GM12878 (cell line): ENCODE results near the gene TOB2. TPM values are rescaled to one million over a fixed set of nuclear protein-coding genes. Genes with fewer than 3 reads are reported as not detected.

ENCODE experiments used
- ATAC-seq: fragments of 200-7000 bp; cut with Tn5 transposase; 3 replicates; pipeline ENCODE4 v1.9.1; 2020; ENCODE audit warnings: mild to moderate bottlenecking, moderate library complexity
- BruUV-seq: library from RNA; stranded (reverse); fragments of 400-500 nt; replicated peaks from 2 replicates; lab custom pipeline; 2021; lab: Mats Ljungman, UMichigan
- CTCF ChIA-PET: fragments of 300-600 bp; sonication (Branson Sonifier 250); formaldehyde crosslinking; extraction: SDS; loops from one replicate; lab custom pipeline; 2021; ENCODE audit warnings: inconsistent platforms; lab: Yijun Ruan, JAX
- POLR2A ChIA-PET: fragments of 350-600 bp; formaldehyde crosslinking; extraction: SDS; loops from one replicate; lab custom pipeline; 2021; ENCODE audit warnings: inconsistent platforms; lab: Charles Lee
- RAD21 ChIA-PET: fragments of 300-600 bp; sonication (Branson Sonifier 250); formaldehyde crosslinking; loops from one replicate; lab custom pipeline; 2023; ENCODE audit warnings: antibody characterized with exemption; ENCODE audit not compliant: unreplicated experiment; lab: Charles Lee
- SMC1A ChIA-PET: fragments of 300-600 bp; sonication (Branson Sonifier 250); formaldehyde crosslinking; loops from one replicate; lab custom pipeline; 2023; ENCODE audit not compliant: unreplicated experiment, uncharacterized antibody; lab: Charles Lee
- DNase-seq: peaks from one replicate; pipeline ENCODE4 v3.0.0-alpha.2; 2011; ENCODE audit warnings: low read depth, low spot score
- FAIRE-seq: peaks from 3 replicates; lab custom pipeline; 2011; peaks lifted over from hg19 to GRCh38; lab: Jason Lieb, UNC
- H2AFZ ChIP-seq: 2 replicates; pipeline ENCODE4 v1.6.0; 2011; ENCODE audit warnings: low read depth, low read length, control low read depth; ENCODE audit not compliant: control insufficient read depth
- H3K27ac ChIP-seq: 2 replicates; pipeline ENCODE4 v1.5.1; 2011; ENCODE audit warnings: control low read depth; ENCODE audit not compliant: control insufficient read depth, insufficient read depth
- H3K27me3 ChIP-seq, 2 experiments: replicated peaks in 1 of 2; 2 replicates each; pipeline versions ENCODE4 v1.6.0 to v1.6.1; 2011; ENCODE audit warnings: low read length in 1 of 2; ENCODE audit not compliant: control insufficient read depth in 2 of 2, insufficient read depth in 2 of 2
- H3K36me3 ChIP-seq, 2 experiments: 2 replicates each; pipeline ENCODE4 v1.5.1; 2011; ENCODE audit warnings: low read length in 1 of 2; ENCODE audit not compliant: control insufficient read depth in 2 of 2, insufficient read depth in 2 of 2
- H3K4me1 ChIP-seq: 2 replicates; pipeline ENCODE4 v1.6.1; 2011; ENCODE audit warnings: mild to moderate bottlenecking, low read length, moderate library complexity, mixed read lengths; ENCODE audit not compliant: control insufficient read depth, insufficient read depth
- H3K4me2 ChIP-seq: 2 replicates; pipeline ENCODE4 v1.6.0; 2011; ENCODE audit warnings: control low read depth; ENCODE audit not compliant: control insufficient read depth, insufficient read depth
- H3K4me3 ChIP-seq: fragments of 200-600 bp; sonication (generic); 2 replicates; pipeline ENCODE4 v1.5.1; 2016
- H3K79me2 ChIP-seq: 2 replicates; pipeline ENCODE4 v1.6.0; 2011; ENCODE audit warnings: low read length; ENCODE audit not compliant: control insufficient read depth, insufficient read depth
- H3K9ac ChIP-seq: 2 replicates; pipeline ENCODE4 v1.8.0; 2011; ENCODE audit warnings: low read length, control low read depth, mixed read lengths; ENCODE audit not compliant: control insufficient read depth, insufficient read depth
- H3K9me3 ChIP-seq: replicated peaks from 3 replicates; pipeline ENCODE4 v1.5.1; 2011; ENCODE audit warnings: mild to moderate bottlenecking, low read length; ENCODE audit not compliant: control insufficient read depth, insufficient read depth
- H4K20me1 ChIP-seq: 2 replicates; pipeline ENCODE4 v1.6.0; 2011; ENCODE audit not compliant: control insufficient read depth, insufficient read depth
- CBX3 ChIP-seq: fragments of 200-600 bp; sonication (generic); IDR thresholded peaks from 2 replicates; pipeline ENCODE4 v1.6.1; 2016; ENCODE audit warnings: low read depth, borderline replicate concordance
- FOXK2 ChIP-seq: fragments of 450-650 bp; IDR thresholded peaks from 2 replicates; pipeline ENCODE4 v1.6.1; 2017; ENCODE audit warnings: mild to moderate bottlenecking, moderate library complexity
- HCFC1 ChIP-seq: fragments of 150-350 bp; IDR thresholded peaks from 2 replicates; pipeline ENCODE4 v1.6.1; 2014; ENCODE audit warnings: low read length
- HDGF ChIP-seq: fragments of 450-650 bp; IDR thresholded peaks from 2 replicates; pipeline ENCODE4 v1.6.1; 2016; ENCODE audit warnings: antibody characterized with exemption
- MEF2A ChIP-seq: IDR thresholded peaks from 2 replicates; pipeline ENCODE4 v1.6.1; 2011; ENCODE audit warnings: low read depth, mild to moderate bottlenecking, low read length, moderate library complexity; ENCODE audit not compliant: insufficient read depth
- MTA2 ChIP-seq: fragments of 450-650 bp; IDR thresholded peaks from 2 replicates; pipeline ENCODE4 v1.6.1; 2016; ENCODE audit warnings: low read depth, mild to moderate bottlenecking, moderate library complexity
- MYB ChIP-seq: fragments of 150-350 bp; IDR thresholded peaks from 2 replicates; pipeline ENCODE4 v1.6.1; 2014; ENCODE audit warnings: mild to moderate bottlenecking, low read depth, low read length, borderline replicate concordance
- NRF1 ChIP-seq: conservative IDR thresholded peaks from 2 replicates; pipeline ENCODE4 v1.6.1; 2011; ENCODE audit warnings: mild to moderate bottlenecking, low read depth, low read length, improper control_type of control experiment
- TCF12 ChIP-seq: IDR thresholded peaks from 2 replicates; pipeline ENCODE4 v1.6.1; 2011; ENCODE audit warnings: low read depth, mild to moderate bottlenecking, low read length
- TCF7 ChIP-seq: IDR thresholded peaks from 2 replicates; pipeline ENCODE4 v1.6.1; 2014; ENCODE audit warnings: antibody characterized with exemption, borderline replicate concordance
- YBX1 ChIP-seq: fragments of 450-650 bp; IDR thresholded peaks from 2 replicates; pipeline ENCODE4 v1.6.1; 2016; ENCODE audit warnings: antibody characterized with exemption
- in situ Hi-C: fragments of 300-500 bp; cut with MboI; formaldehyde crosslinking; loops from 9 replicates; pipeline ENCODE4 v1.14.3; 2018; ENCODE audit warnings: mixed read lengths
- intact Hi-C: fragments of 100-400 bp; cut with micrococcal nuclease; formaldehyde crosslinking; loops from one replicate; pipeline ENCODE4 v1.14.2; 2022; ENCODE audit not compliant: unreplicated experiment
- polyA plus RNA-seq, 11 experiments: library from polyadenylated mRNA; depleted of rRNA in 4 of 11; unstranded in 6 of 11; stranded (reverse) in 5 of 11; fragments of >200 nt; fragmentation: Nextera tagmentation in 4 of 11; fragmentation: Illumina TruSeq in 1 of 11; extraction: Ambion mirVana in 4 of 11; extraction: Trizol in 1 of 11; gene quantifications; 1 replicate in 1 of 11; 2 replicates in 10 of 11; pipeline versions ENCODE4 v1.2.1 to v1.2.3, GENCODE V29; 2011 to 2016; ENCODE audit warnings: inconsistent platforms in 2 of 11, missing spikeins in 2 of 11, low read depth in 1 of 11
- total RNA-seq, 4 experiments: library from RNA; depleted of rRNA in 3 of 4; stranded (reverse); fragments of >200 nt in 3 of 4; fragmentation: Illumina TruSeq in 1 of 4; extraction: Trizol in 1 of 4; gene quantifications; 2 replicates each; pipeline versions ENCODE4 v1.2.1 to v1.2.3, GENCODE V29; 2013 to 2021
- TF ChIP-seq, protein P1 (sequence below): fragments of 450-650 bp; IDR thresholded peaks from 2 replicates; pipeline ENCODE4 v1.6.1; 2014; ENCODE audit warnings: mild to moderate bottlenecking

TOB2 gene
- total and polyA plus RNA-seq, 10 of the 15 experiments (the other 5 are each of a cell fraction or from before 2014, with no cell fraction given) = 4.5 to 32.0 (median 15.1) TPM

DNA sequence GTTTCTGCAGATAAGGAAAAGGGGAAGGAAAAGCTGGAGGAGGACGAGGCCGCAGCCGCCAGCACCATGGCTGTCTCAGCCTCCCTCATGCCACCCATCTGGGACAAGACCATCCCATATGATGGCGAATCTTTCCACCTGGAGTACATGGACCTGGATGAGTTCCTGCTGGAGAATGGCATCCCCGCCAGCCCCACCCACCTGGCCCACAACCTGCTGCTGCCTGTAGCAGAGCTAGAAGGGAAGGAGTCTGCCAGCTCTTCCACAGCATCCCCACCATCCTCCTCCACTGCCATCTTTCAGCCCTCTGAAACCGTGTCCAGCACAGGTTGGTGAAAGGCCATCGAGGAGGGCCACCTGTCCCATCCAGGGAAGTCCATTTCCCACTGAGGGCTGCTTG, 59.3 kb downstream of the TOB2 start (continued):
- TF ChIP-seq, protein P1, sequence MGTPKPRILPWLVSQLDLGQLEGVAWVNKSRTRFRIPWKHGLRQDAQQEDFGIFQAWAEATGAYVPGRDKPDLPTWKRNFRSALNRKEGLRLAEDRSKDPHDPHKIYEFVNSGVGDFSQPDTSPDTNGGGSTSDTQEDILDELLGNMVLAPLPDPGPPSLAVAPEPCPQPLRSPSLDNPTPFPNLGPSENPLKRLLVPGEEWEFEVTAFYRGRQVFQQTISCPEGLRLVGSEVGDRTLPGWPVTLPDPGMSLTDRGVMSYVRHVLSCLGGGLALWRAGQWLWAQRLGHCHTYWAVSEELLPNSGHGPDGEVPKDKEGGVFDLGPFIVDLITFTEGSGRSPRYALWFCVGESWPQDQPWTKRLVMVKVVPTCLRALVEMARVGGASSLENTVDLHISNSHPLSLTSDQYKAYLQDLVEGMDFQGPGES = no peak
- TF ChIP-seq TCF7 (no peak), MTA2 (no peak), HDGF (no peak), CBX3 (no peak), HCFC1 (no peak)

DNA sequence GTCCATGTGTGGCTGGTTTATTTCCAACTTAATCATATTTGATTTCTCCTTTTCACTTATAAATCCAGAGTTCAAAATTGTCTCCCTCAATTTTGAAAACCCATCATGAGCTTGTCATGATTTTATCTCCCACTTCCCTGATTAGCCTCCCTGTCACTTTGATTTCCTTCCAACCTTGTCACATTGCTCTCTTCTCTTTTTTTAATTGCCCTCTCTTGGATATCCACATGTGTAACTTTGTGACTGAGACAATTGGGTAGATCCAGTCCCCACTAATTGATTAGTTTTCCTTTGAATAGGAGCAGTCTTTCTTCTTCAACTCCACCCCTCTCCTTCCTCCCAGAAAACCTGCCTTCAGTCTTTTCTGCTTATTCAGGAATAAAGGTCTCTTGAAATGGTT, 62.5 kb downstream of the TOB2 start:
- H3K4me3 ChIP-seq = no peak overlapping the region
- H3K36me3 ChIP-seq = no peaks in the 10 kb centered on the region
- no peak overlapping the region for H2AFZ ChIP-seq
- H3K9ac ChIP-seq = no peak overlapping the region
- DNase-seq = no peak
- H3K79me2 ChIP-seq = no peaks in the 10 kb centered on the region
- H3K27ac ChIP-seq = no peak overlapping the region
- CTCF ChIA-PET = no interaction called here
- TF ChIP-seq TCF12 = no peak
- TF ChIP-seq MYB = no peak
- no peak for TF ChIP-seq FOXK2
- TF ChIP-seq MEF2A = no peak
- no peak for TF ChIP-seq NRF1
- no peak for TF ChIP-seq YBX1
- no peaks in the 10 kb centered on the region for H4K20me1 ChIP-seq
- TSS peak; percentile 67 for BruUV-seq
- FAIRE-seq = no peak
- RAD21 ChIA-PET = no interaction called here
- no peaks in the 10 kb centered on the region for H3K27me3 ChIP-seq
- no peak for ATAC-seq
- peaks cover 7% of the 10 kb centered on the region for H3K4me1 ChIP-seq
- no peaks in the 10 kb centered on the region for H3K9me3 ChIP-seq
- intact Hi-C loops (no loop called here), in situ Hi-C loops (no loop called here)
- no peak overlapping the region for H3K4me2 ChIP-seq
- POLR2A ChIA-PET = interaction anchor here (0.6 kb wide), 1 partner anchor 9 kb away, joined by 4 read pairs; no protein-coding TSS in a partner anchor
- SMC1A ChIA-PET = no interaction called here

Other genes with a start within 250 kb of the TOB2 start
Only the 7 nearest of the 13 such genes appear.
- 30.8 and 37.1 TPM in 2 replicates for gene ZC3H7B, start 145.3 kb downstream of the TOB2 start, total RNA-seq (2014; rRNA removed)
- 21.7 and 23.6 TPM in 2 replicates for gene ZC3H7B, start 145.3 kb downstream of the TOB2 start, total RNA-seq (2014; rRNA removed; fragmentation: Illumina TruSeq; extraction: Trizol)
- 50.0 and 52.3 TPM in 2 replicates for gene ZC3H7B, start 145.3 kb downstream of the TOB2 start, total RNA-seq (2021)
- 10.2 and 21.3 TPM in 2 replicates for gene ZC3H7B, start 145.3 kb downstream of the TOB2 start, polyA plus RNA-seq (2011; rRNA removed)
- 11.5 and 24.7 TPM in 2 replicates for gene ZC3H7B, start 145.3 kb downstream of the TOB2 start, polyA plus RNA-seq (2014; fragmentation: Illumina TruSeq; extraction: Trizol)
- under 1 TPM; 0.26 to 0.34 TPM for gene ZC3H7B, start 145.3 kb downstream of the TOB2 start, polyA plus RNA-seq (2014; fragmentation: Nextera tagmentation; extraction: Ambion mirVana)
- gene ZC3H7B, start 145.3 kb downstream of the TOB2 start, polyA plus RNA-seq (2014; rRNA removed) = 39.0 and 47.9 TPM in 2 replicates
- gene ZC3H7B, start 145.3 kb downstream of the TOB2 start, polyA plus RNA-seq (2016; fragmentation: Nextera tagmentation; extraction: Ambion mirVana) = 1 to 10 TPM; 4.4 to 5.4 TPM
- gene TEF, start 64.9 kb downstream of the TOB2 start, total RNA-seq (2014; rRNA removed) = 3.1 and 3.6 TPM in 2 replicates
- 1.7 and 2.0 TPM in 2 replicates for gene TEF, start 64.9 kb downstream of the TOB2 start, total RNA-seq (2014; rRNA removed; fragmentation: Illumina TruSeq; extraction: Trizol)
- 4.9 and 5.8 TPM in 2 replicates for gene TEF, start 64.9 kb downstream of the TOB2 start, total RNA-seq (2021)
- 1.6 and 4.4 TPM in 2 replicates for gene TEF, start 64.9 kb downstream of the TOB2 start, polyA plus RNA-seq (2011; rRNA removed)
- 2.2 and 4.1 TPM in 2 replicates for gene TEF, start 64.9 kb downstream of the TOB2 start, polyA plus RNA-seq (2014; fragmentation: Illumina TruSeq; extraction: Trizol)
- under 1 TPM; 0.23 to 0.27 TPM for gene TEF, start 64.9 kb downstream of the TOB2 start, polyA plus RNA-seq (2014; fragmentation: Nextera tagmentation; extraction: Ambion mirVana)
- 3.3 and 3.6 TPM in 2 replicates for gene TEF, start 64.9 kb downstream of the TOB2 start, polyA plus RNA-seq (2014; rRNA removed)
- gene TEF, start 64.9 kb downstream of the TOB2 start, polyA plus RNA-seq (2016; fragmentation: Nextera tagmentation; extraction: Ambion mirVana) = 1 to 10 TPM; 2.4 to 3.0 TPM
- 81.4 and 99.9 TPM in 2 replicates for gene PHF5A, start 21.9 kb upstream of the TOB2 start, total RNA-seq (2014; rRNA removed)
- gene PHF5A, start 21.9 kb upstream of the TOB2 start, total RNA-seq (2014; rRNA removed; fragmentation: Illumina TruSeq; extraction: Trizol) = 85.5 and 86.8 TPM in 2 replicates
- 64.2 and 64.8 TPM in 2 replicates for gene PHF5A, start 21.9 kb upstream of the TOB2 start, total RNA-seq (2021)
- gene PHF5A, start 21.9 kb upstream of the TOB2 start, polyA plus RNA-seq (2011; rRNA removed) = 96.7 and 99.4 TPM in 2 replicates
- 91.7 and 101 TPM in 2 replicates for gene PHF5A, start 21.9 kb upstream of the TOB2 start, polyA plus RNA-seq (2014; fragmentation: Illumina TruSeq; extraction: Trizol)
- 10 to 100 TPM; 40.5 to 77.0 TPM for gene PHF5A, start 21.9 kb upstream of the TOB2 start, polyA plus RNA-seq (2014; fragmentation: Nextera tagmentation; extraction: Ambion mirVana)
- 97.6 and 115 TPM in 2 replicates for gene PHF5A, start 21.9 kb upstream of the TOB2 start, polyA plus RNA-seq (2014; rRNA removed)
- 10 to 100 TPM; 51.5 to 52.4 TPM for gene PHF5A, start 21.9 kb upstream of the TOB2 start, polyA plus RNA-seq (2016; fragmentation: Nextera tagmentation; extraction: Ambion mirVana)
- 115 and 132 TPM in 2 replicates for gene ACO2, start 22.3 kb upstream of the TOB2 start, total RNA-seq (2014; rRNA removed)
- gene ACO2, start 22.3 kb upstream of the TOB2 start, total RNA-seq (2014; rRNA removed; fragmentation: Illumina TruSeq; extraction: Trizol) = 63.2 and 69.0 TPM in 2 replicates
- gene ACO2, start 22.3 kb upstream of the TOB2 start, total RNA-seq (2021) = 127 and 133 TPM in 2 replicates
- gene ACO2, start 22.3 kb upstream of the TOB2 start, polyA plus RNA-seq (2011; rRNA removed) = 16.1 and 22.4 TPM in 2 replicates
- 41.6 and 102 TPM in 2 replicates for gene ACO2, start 22.3 kb upstream of the TOB2 start, polyA plus RNA-seq (2014; fragmentation: Illumina TruSeq; extraction: Trizol)
- 10 to 100 TPM; 21.4 to 22.3 TPM for gene ACO2, start 22.3 kb upstream of the TOB2 start, polyA plus RNA-seq (2014; fragmentation: Nextera tagmentation; extraction: Ambion mirVana)
- gene ACO2, start 22.3 kb upstream of the TOB2 start, polyA plus RNA-seq (2014; rRNA removed) = 74.8 and 83.8 TPM in 2 replicates
- 100 to 1,000 TPM; 211 to 214 TPM for gene ACO2, start 22.3 kb upstream of the TOB2 start, polyA plus RNA-seq (2016; fragmentation: Nextera tagmentation; extraction: Ambion mirVana)
- 10.0 and 12.2 TPM in 2 replicates for gene POLR3H, start 97.7 kb upstream of the TOB2 start, total RNA-seq (2014; rRNA removed)
- 14.4 and 17.4 TPM in 2 replicates for gene POLR3H, start 97.7 kb upstream of the TOB2 start, total RNA-seq (2014; rRNA removed; fragmentation: Illumina TruSeq; extraction: Trizol)
- 36.6 and 40.9 TPM in 2 replicates for gene POLR3H, start 97.7 kb upstream of the TOB2 start, total RNA-seq (2021)
- 15.7 and 29.8 TPM in 2 replicates for gene POLR3H, start 97.7 kb upstream of the TOB2 start, polyA plus RNA-seq (2011; rRNA removed)
- gene POLR3H, start 97.7 kb upstream of the TOB2 start, polyA plus RNA-seq (2014; fragmentation: Illumina TruSeq; extraction: Trizol) = 12.3 and 26.2 TPM in 2 replicates
- 1 to 10 TPM; 3.5 to 5.8 TPM for gene POLR3H, start 97.7 kb upstream of the TOB2 start, polyA plus RNA-seq (2014; fragmentation: Nextera tagmentation; extraction: Ambion mirVana)
- gene POLR3H, start 97.7 kb upstream of the TOB2 start, polyA plus RNA-seq (2014; rRNA removed) = 23.1 and 26.0 TPM in 2 replicates
- 10 to 100 TPM; 58.7 to 62.7 TPM for gene POLR3H, start 97.7 kb upstream of the TOB2 start, polyA plus RNA-seq (2016; fragmentation: Nextera tagmentation; extraction: Ambion mirVana)
- gene CSDC2, start 114.2 kb upstream of the TOB2 start, total RNA-seq (2014; rRNA removed) = not detected in 2 replicates
- not detected in 2 replicates for gene CSDC2, start 114.2 kb upstream of the TOB2 start, total RNA-seq (2014; rRNA removed; fragmentation: Illumina TruSeq; extraction: Trizol)
- gene CSDC2, start 114.2 kb upstream of the TOB2 start, total RNA-seq (2021) = 0.08 and 0.13 TPM in 2 replicates
- not detected in 2 replicates for gene CSDC2, start 114.2 kb upstream of the TOB2 start, polyA plus RNA-seq (2011; rRNA removed)
- gene CSDC2, start 114.2 kb upstream of the TOB2 start, polyA plus RNA-seq (2014; fragmentation: Illumina TruSeq; extraction: Trizol) = not detected in 2 replicates
- not detected for gene CSDC2, start 114.2 kb upstream of the TOB2 start, polyA plus RNA-seq (2014; fragmentation: Nextera tagmentation; extraction: Ambion mirVana)
- gene CSDC2, start 114.2 kb upstream of the TOB2 start, polyA plus RNA-seq (2014; rRNA removed) = not detected in 2 replicates
- not detected for gene CSDC2, start 114.2 kb upstream of the TOB2 start, polyA plus RNA-seq (2016; fragmentation: Nextera tagmentation; extraction: Ambion mirVana)
- 10.2 and 11.1 TPM in 2 replicates for gene PMM1, start 143.0 kb upstream of the TOB2 start, total RNA-seq (2014; rRNA removed)
- 8.1 and 8.2 TPM in 2 replicates for gene PMM1, start 143.0 kb upstream of the TOB2 start, total RNA-seq (2014; rRNA removed; fragmentation: Illumina TruSeq; extraction: Trizol)
- gene PMM1, start 143.0 kb upstream of the TOB2 start, total RNA-seq (2021) = 17.7 and 18.3 TPM in 2 replicates
- gene PMM1, start 143.0 kb upstream of the TOB2 start, polyA plus RNA-seq (2011; rRNA removed) = 26.4 and 32.2 TPM in 2 replicates
- 6.2 and 12.2 TPM in 2 replicates for gene PMM1, start 143.0 kb upstream of the TOB2 start, polyA plus RNA-seq (2014; fragmentation: Illumina TruSeq; extraction: Trizol)
- gene PMM1, start 143.0 kb upstream of the TOB2 start, polyA plus RNA-seq (2014; fragmentation: Nextera tagmentation; extraction: Ambion mirVana) = 10 to 100 TPM; 10.5 to 16.1 TPM
- 22.3 and 22.6 TPM in 2 replicates for gene PMM1, start 143.0 kb upstream of the TOB2 start, polyA plus RNA-seq (2014; rRNA removed)
- 10 to 100 TPM; 20.5 to 22.7 TPM for gene PMM1, start 143.0 kb upstream of the TOB2 start, polyA plus RNA-seq (2016; fragmentation: Nextera tagmentation; extraction: Ambion mirVana)